Measurements from ENCODE around the gene SPACA6. TPM values are rescaled to one million over a fixed set of nuclear protein-coding genes. Genes with fewer than 3 reads are reported as not detected.
"Not testable (repeated sequence)": the region's sequence is repeated elsewhere in the genome, so short reads cannot be mapped to it uniquely, and the experiment has no call there.

Gene SPACA6
- total RNA-seq, 1 experiment from 2014 or later: 13.6 TPM

DNA sequence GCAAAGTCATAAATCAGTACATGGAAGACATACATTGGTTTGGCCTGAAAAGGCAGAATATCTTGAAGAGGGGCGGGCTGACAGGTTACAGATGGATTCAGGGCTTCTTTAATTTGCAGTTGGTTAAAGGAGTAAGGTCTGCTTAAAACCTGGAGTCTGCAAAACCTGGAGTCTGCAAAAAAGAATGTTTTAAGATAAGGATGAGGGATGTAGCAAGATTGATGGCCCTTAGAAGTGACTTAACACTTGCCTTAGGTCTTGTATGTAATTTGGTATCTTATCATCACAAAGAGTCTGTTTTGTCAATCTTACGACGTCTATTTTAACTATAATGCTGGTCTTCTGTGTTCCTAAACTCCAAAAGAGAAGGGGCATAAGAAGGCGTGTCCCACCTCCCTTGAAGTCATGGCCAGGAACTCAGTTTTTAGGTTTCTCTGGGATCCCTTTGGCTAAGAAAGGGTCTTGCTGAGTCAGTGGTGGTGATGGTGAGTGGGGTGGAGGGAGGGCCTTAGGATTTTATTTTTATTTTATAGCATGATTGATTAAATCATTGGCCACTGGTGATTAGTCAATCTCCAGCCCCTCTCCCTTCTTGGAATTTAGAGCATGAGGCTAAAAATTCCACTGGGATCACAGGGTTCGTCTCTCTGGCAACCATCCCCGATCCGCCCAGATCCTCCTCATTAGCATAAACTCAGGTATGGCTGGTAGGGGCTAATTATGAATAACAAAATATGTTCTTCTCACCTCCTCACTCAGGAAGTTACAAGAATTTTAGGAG is 40.8 kb downstream of the SPACA6 start:
- DNase-seq (ENCODE audit: low read depth): no peak

DNA sequence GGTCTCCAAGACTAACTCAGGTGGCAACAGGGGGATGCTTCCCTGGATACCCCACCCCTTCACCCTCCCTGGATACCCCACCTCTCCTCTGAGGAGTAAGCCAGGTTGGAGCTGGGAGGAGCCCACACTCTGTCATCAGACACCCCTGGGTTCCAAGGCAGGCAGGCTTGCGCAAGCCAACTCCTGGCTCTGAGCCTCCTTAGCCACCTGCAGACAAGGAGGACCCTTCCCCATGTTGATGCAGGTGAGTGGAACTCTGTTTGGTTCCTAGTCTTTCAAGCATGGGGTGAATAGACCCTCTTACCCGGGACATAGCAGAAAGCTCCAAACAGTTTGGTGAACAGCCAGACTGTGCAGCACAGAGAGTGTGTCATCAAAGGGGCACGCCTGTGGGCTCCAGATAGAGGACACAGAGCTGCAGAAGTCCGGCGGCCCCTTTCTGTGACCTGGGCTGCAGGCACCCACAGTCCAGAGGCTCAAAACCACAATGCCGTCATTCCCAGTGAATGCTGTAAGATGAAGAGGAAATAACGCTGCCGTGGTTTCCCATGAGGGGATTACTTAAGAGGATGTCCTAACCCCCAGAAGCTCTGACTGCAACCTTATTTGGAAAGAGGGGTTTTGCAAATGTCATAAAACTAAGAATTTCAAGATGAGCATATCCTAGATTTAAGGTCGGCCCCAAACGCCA is 42.8 kb downstream of the SPACA6 start:
- peak; percentile 98 for DNase-seq (ENCODE audit: low read depth)

DNA sequence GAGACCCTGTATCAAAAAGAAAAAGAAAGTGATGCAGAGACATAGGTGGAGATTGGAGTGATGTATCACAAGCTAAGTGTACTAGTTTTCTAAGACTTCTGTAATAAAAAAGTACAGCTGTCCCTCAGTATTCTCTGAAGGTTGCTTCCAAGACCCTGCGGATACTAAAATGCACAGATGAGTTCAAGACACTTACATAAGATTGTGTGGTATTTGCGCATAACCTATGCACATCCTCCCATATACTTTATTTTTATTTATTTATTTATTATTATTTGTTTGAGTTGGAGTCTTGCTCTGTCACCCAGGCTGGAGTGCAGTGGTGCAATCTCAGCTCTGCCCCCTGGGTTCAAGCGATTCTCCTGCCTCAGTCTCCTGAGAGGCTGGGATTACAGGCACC is 44.3 kb downstream of the SPACA6 start:
- DNase-seq (ENCODE audit: low read depth): no peak

DNA sequence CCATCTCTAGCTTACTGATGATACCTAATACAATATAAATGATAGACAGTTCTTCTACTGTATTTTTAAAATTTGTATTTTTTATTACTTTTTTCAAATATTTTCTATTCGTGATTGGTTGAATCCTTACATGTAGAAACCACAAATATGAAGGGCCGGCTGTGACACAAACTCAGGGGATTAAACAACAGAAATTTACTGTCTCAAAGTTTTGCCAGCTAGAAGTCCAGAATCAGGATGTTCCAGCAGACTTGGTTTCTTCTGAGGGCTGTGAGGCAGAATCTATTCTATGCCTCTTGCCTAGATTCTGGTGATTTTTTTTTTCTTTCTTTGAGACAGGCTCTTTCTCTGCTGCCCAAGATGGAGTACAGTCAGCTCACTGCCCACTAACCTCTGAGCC is 44.8 kb downstream of the SPACA6 start:
- no peak for DNase-seq (ENCODE audit: low read depth)

DNA sequence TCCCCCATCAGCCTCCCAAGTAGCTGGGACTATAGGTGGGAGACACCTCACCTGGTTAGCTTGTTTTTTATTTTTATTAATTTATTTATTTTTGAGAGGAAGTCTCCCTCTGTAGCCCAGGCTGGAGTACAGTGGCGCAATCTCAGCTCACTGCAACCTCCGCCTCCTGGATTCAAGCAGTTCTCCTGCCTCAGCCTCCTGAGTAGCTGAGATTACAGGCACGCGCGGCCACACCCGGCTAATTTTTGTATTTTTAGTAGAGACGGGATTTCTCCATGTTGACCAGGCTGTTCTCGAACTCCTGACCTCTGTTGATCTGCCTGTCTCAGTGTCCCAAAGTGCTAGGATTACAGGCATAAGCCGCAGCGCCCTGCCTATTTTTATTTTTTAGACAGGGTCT is 45.4 kb downstream of the SPACA6 start:
- DNase-seq (ENCODE audit: low read depth): not testable (repeated sequence)

DNA sequence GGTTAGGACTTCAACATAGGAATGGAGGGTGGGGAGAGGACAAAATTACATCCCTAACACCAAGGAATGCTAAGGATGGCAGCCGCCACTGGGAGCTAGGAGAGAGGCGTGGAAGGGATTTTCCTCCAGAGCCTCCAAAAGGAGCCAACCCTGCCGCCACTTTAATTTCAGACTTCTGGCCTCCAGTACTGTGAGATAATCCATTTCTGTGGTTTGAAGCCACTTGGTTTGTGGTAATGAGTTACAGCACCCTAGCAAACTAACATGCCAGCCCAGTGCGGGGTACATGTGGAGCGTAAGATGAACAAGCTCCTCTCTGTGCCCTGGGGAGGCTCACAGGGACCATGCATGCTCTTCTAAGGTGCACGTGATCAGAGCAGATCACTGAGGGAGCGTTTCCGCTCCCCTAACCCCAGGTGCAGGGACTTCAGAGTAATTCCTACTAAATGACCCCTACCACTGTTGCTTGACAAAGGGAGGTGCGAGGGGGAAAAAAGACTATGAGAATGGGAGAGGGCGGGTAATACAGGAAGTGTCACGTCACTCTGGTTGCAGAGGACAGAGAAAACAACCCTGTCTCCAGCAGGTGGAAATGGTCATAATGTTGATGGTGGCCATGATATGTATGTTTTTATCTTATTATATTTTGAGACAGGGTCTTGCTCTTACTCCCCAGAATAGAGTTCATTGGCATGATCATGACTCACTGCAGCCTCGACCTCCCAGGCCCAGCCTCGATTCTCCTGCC is 46.5 kb downstream of the SPACA6 start:
- DNase-seq (ENCODE audit: low read depth): peak; percentile 85

DNA sequence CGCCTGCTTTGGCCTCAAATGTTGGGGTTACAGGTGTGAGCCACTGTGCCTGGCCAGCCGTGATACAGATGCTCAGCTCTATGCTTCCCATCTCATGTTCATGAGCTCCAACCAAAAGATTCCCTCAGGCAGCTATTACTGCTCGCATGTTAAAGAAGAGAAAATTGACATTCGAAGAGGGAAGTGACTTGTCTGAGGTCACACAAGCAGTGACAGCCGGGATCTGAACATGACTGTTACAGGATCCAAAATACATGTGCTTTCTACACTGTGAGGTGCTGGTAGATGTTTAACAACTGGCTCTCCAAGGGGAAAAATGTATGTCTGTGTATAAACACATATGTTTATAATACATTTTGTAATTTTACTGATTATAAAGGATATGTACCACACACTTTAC is 47.2 kb downstream of the SPACA6 start:
- no peak for DNase-seq (ENCODE audit: low read depth)

DNA sequence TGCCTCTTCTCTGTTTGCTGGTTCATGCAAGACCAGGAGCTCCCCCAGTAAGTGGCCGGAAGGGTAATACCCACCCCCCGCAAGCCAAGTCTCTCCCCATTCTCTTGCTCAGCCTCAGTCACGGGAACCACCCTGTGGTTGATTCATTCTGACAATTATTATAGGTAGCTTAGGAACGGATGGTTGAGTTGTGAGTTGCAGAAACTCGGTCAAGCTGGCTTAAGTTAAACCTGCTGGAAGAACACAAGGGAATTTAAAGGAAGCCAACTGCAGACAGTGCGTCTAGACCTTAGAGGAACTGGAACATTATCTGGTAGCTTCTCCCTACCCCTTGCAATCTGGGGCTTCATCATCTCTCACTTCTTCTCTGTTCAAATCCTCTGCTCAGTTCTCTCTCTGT is 49.7 kb downstream of the SPACA6 start:
- peak; percentile 98 for DNase-seq (ENCODE audit: low read depth)

DNA sequence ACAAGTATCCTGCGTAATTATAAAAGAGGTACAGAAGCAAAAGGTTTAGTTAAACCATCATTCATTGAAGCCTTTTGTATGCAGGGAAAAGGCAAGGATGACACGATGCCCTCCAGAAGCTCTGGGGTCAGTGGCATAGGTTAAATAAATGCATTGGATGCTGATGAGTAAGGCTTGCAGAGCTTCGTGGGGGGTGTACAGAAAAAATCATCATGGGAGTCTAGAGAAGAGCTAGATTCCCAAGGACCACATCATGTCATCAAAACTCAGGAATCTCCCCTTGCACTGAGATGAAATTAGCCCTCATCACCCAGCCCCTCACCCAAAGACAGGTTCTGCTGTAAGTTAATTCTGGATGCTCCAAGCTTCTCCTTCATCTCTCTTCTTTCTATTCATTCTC is 50.3 kb downstream of the SPACA6 start:
- DNase-seq (ENCODE audit: low read depth): peak; percentile 89

DNA sequence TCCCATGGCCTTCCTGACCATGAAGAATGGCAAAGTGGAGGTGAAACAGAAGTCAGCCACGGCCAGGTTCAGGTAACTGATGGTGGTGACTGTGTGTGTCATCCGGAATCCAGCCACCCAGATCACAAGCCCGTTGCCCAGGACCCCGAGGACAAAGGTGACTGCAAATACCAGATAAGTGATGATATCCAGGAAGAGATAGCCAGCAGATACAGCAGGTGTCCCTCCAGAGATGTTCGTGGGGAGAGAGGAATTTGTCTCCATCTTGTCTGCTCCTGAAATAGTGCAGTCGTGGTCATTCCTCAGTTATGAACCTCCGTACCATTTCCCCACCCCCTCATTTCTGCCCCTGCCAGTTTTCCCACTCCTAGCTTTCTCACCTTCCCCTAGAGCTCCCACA is 53.6 kb downstream of the SPACA6 start:
- DNase-seq (ENCODE audit: low read depth): no peak

DNA sequence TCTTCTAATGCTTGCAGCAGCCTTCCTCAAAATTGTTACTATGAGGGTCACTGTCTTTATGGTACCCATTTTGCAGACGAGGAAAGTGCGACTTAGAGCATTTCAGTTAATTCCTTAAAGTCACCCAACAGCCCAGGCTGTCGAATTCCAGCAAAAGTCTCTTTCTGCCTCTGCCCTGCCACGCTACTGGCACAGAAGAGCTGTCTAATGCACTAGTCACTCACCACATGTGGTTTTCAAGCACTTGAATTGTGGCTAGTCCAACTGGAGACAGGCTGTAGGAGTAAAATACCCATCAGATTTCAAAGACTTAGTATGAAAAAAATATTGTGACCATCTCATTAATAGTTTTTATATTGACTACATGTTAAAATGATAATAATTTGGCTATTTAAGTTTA is 56.8 kb downstream of the SPACA6 start:
- DNase-seq (ENCODE audit: low read depth): peak; percentile 96

DNA sequence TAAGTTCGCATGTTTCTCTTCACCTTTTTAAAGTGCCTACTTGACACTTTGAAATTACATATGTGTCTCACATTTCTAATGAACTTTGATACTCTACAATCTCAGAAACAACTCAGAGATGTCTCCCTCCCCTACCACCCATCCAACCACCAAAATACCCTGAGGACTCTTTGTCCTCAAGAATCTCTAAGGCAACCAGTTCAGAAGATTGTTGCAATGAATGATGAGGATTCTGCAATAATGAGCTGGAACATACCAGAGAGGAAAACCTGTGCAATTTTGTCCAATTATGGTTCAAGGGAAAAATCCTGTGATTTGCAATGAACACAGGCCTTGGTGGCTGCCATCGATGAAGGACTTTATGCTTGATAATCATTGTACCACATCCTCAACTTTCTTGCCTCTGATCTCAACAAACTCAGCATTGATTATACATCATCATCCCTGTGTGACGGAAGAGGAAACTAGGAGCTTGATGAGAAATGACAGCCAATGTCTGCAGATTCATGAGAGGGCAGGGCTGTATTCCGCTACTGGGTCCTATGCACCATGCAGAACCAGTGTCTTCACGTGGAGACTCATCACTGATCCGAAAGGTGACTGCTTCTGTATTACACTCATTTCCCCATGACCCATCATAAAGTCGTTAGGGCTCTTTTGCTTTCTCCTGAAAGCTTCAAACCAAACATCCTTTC is 57.4 kb downstream of the SPACA6 start:
- DNase-seq (ENCODE audit: low read depth): peak; percentile 96

DNA sequence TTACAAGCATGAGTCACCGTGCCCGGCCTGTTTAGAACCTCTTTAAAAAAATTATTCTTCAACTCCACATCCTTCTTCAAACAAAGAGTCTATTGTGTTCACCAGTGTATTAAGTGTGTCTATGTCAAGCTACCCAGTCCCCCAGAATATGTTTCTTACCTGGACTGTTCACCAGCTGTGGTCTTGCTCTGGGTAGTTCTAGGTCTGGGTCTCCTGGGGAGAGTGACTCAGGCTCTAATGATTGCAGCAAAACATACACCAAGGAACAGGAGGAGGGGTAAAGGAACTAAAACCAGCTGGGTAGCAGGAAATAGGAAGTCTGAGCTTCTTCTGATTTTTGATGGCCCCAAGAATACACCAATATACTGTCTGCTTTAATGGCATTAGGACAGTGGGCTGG is 58.5 kb downstream of the SPACA6 start, which contains the start of gene FPR1:
TSS of gene FPR1 (minus strand) at position 224 of the 400 bp plus-strand sequence. CDS start 4,884 bp downstream, outside the sequence.
- DNase-seq (ENCODE audit: low read depth): peak; percentile 94

DNA sequence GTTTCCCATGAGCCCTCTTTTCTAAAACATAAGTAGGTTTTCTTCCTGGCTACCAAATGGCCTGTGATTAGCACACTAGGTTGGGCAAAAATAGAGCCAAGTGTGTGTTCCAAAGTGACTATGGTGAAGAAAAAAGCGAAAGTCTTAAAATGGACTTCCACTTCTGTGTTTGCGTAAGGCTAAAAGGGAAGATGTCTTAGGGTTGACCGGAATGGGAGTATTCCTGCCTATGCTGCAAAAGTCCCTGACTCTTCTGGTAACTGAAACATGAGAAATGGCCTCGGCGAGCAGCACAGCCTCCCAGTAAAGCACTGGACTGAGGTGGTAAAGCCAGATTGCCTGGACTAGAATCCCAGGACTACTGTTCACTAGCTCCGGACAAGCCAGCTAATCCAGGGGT is 61.0 kb downstream of the SPACA6 start:
- DNase-seq (ENCODE audit: low read depth): no peak

DNA sequence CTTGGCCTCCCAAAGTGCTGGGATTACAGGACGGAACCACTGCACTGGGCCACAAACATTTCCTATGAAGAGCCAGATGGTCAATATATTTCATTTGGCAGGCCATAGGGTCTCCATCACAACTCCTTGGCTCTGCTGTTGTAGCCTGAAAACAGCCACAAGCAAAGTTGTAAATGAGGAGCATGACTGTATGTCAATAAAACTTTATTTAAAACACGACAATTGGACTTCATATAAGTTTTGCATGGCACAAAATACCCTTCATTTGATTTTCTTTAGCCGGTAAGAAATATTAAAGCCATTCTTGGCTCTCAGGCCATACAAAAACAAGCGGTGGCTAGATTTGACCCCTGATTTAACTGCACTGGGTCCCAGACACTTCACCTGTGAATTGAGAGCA is 61.6 kb downstream of the SPACA6 start:
- no peak for DNase-seq (ENCODE audit: low read depth)

Other genes starting within 250 kb of the SPACA6 start
- gene SIGLEC8, start 234.9 kb upstream of the SPACA6 start, total RNA-seq (2014; rRNA removed; shearing (Covaris generic)): not detected in 2 replicates
- gene CEACAM18, start 214.8 kb upstream of the SPACA6 start, total RNA-seq (2014; rRNA removed; shearing (Covaris generic)): not detected in 2 replicates
- not detected in 2 replicates for gene SIGLEC12, start 191.5 kb upstream of the SPACA6 start, total RNA-seq (2014; rRNA removed; shearing (Covaris generic))
- gene SIGLEC6, start 161.7 kb upstream of the SPACA6 start, total RNA-seq (2014; rRNA removed; shearing (Covaris generic)): not detected in 2 replicates
- gene ZNF175, start 122.0 kb upstream of the SPACA6 start, total RNA-seq (2014; rRNA removed; shearing (Covaris generic)): 11.3 and 11.8 TPM in 2 replicates
- not detected in 2 replicates for gene SIGLEC5, start 62.9 kb upstream of the SPACA6 start, total RNA-seq (2014; rRNA removed; shearing (Covaris generic))
- gene SIGLEC14, start 46.5 kb upstream of the SPACA6 start, total RNA-seq (2014; rRNA removed; shearing (Covaris generic)): not detected in 2 replicates
- 0.12 and 1.4 TPM in 2 replicates for gene HAS1, start 30.7 kb downstream of the SPACA6 start, total RNA-seq (2014; rRNA removed; shearing (Covaris generic))
- gene FPR1, start 58.5 kb downstream of the SPACA6 start, total RNA-seq (2014; rRNA removed; shearing (Covaris generic)): 9.4 and 13.2 TPM in 2 replicates
- gene FPR2, start 67.8 kb downstream of the SPACA6 start, total RNA-seq (2014; rRNA removed; shearing (Covaris generic)): 8.1 and 8.4 TPM in 2 replicates
- gene FPR3, start 101.8 kb downstream of the SPACA6 start, total RNA-seq (2014; rRNA removed; shearing (Covaris generic)): 0.60 and 0.98 TPM in 2 replicates
- gene ZNF577, start 194.6 kb downstream of the SPACA6 start, total RNA-seq (2014; rRNA removed; shearing (Covaris generic)): 3.3 and 3.7 TPM in 2 replicates
- gene ZNF649, start 211.7 kb downstream of the SPACA6 start, total RNA-seq (2014; rRNA removed; shearing (Covaris generic)): 7.8 and 10.1 TPM in 2 replicates
- 3.7 and 4.6 TPM in 2 replicates for gene ZNF613, start 234.1 kb downstream of the SPACA6 start, total RNA-seq (2014; rRNA removed; shearing (Covaris generic))